H1 (cell line): Measurements from ENCODE around the gene CCDC40. TPM values are rescaled to one million over a fixed set of nuclear protein-coding genes. Genes with fewer than 3 reads are reported as not detected.
A peak's percentile ranks its signal among the peaks of the same experiment; 100 is the strongest.

ENCODE experiments used
- CTCF ChIA-PET: fragments of 300-600 bp; sonication (Branson Sonifier 250); formaldehyde crosslinking; loops from one replicate; lab custom pipeline; 2021; ENCODE audit not compliant: partially characterized antibody; lab: Charles Lee
- POLR2A ChIA-PET: fragments of 300-600 bp; sonication (Branson Sonifier 250); formaldehyde crosslinking; loops from one replicate; lab custom pipeline; 2021; ENCODE audit warnings: inconsistent platforms; ENCODE audit not compliant: partially characterized antibody; lab: Charles Lee
- DNase-seq, 2 experiments: peaks; one replicate each; pipeline versions ENCODE4 v3.0.0 to v3.0.0-alpha.2; 2010 to 2022; ENCODE audit warnings: low spot score in 2 of 2, low read depth in 1 of 2, mixed read lengths in 1 of 2
- FAIRE-seq: peaks from 2 replicates; lab custom pipeline; 2011; peaks lifted over from hg19 to GRCh38; lab: Jason Lieb, UNC
- H2AFZ ChIP-seq: 2 replicates; pipeline ENCODE4 v1.8.1; 2012; ENCODE audit warnings: low read length, inconsistent platforms
- H2AK5ac ChIP-seq: 2 replicates; pipeline ENCODE4 v1.6.1; 2013; ENCODE audit warnings: low read depth, low read length
- H2BK120ac ChIP-seq: replicated peaks from 2 replicates; pipeline ENCODE3; 2013; ENCODE audit warnings: low read depth, low read length, inconsistent platforms
- H2BK12ac ChIP-seq: 2 replicates; pipeline ENCODE4 v1.6.1; 2013; ENCODE audit warnings: low read depth, low read length
- H2BK15ac ChIP-seq: 2 replicates; pipeline ENCODE4 v1.6.1; 2013; ENCODE audit warnings: low read length
- H2BK20ac ChIP-seq: 2 replicates; pipeline ENCODE4 v1.6.1; 2013; ENCODE audit warnings: low read length
- H2BK5ac ChIP-seq: 2 replicates; pipeline ENCODE4 v1.6.1; 2013; ENCODE audit warnings: low read depth, low read length
- H3K14ac ChIP-seq: 2 replicates; pipeline ENCODE4 v1.6.1; 2013; ENCODE audit warnings: inconsistent platforms; ENCODE audit not compliant: insufficient read length
- H3K18ac ChIP-seq: 2 replicates; pipeline ENCODE4 v1.6.1; 2013; ENCODE audit warnings: low read length; ENCODE audit errors: extremely low read depth
- H3K23ac ChIP-seq: 2 replicates; pipeline ENCODE4 v1.6.1; 2013; ENCODE audit warnings: inconsistent platforms; ENCODE audit not compliant: insufficient read length
- H3K23me2 ChIP-seq: 2 replicates; pipeline ENCODE4 v1.6.1; 2013; ENCODE audit warnings: low read depth, low read length
- H3K27ac ChIP-seq: 2 replicates; pipeline ENCODE4 v1.6.1; 2011; ENCODE audit warnings: low read depth, low read length, inconsistent platforms
- H3K27me3 ChIP-seq, 4 experiments: replicated peaks in 1 of 4; 1 replicate in 1 of 4; 2 replicates in 3 of 4; pipeline versions ENCODE4 v1.6.1 to v1.8.1; 2011 to 2013; ENCODE audit warnings: low read length in 3 of 4, mild to moderate bottlenecking in 3 of 4, inconsistent platforms in 2 of 4, mixed read lengths in 2 of 4, moderate library complexity in 1 of 4; ENCODE audit not compliant: control insufficient read depth in 3 of 4, insufficient read depth in 3 of 4; ENCODE audit errors: extremely low read depth in 1 of 4
- H3K36me3 ChIP-seq, 4 experiments: 2 replicates each; pipeline versions ENCODE4 v1.6.1 to v1.8.1; 2011 to 2013; ENCODE audit warnings: mild to moderate bottlenecking in 4 of 4, low read length in 3 of 4, moderate library complexity in 2 of 4, control low read depth in 1 of 4, inconsistent platforms in 1 of 4; ENCODE audit not compliant: insufficient read depth in 4 of 4, control insufficient read depth in 2 of 4
- H3K4ac ChIP-seq: replicated peaks from 2 replicates; pipeline ENCODE3; 2013; ENCODE audit warnings: low read length, low read depth, mixed read lengths, inconsistent platforms; ENCODE audit not compliant: insufficient read length
- H3K4me1 ChIP-seq, 4 experiments: replicated peaks in 1 of 4; 1 replicate in 1 of 4; 2 replicates in 3 of 4; pipeline versions ENCODE4 v1.6.1 to v1.8.1; 2011 to 2013; ENCODE audit warnings: low read length in 3 of 4, inconsistent platforms in 2 of 4, mixed read lengths in 1 of 4; ENCODE audit not compliant: insufficient read depth in 4 of 4, control insufficient read depth in 3 of 4
- H3K4me2 ChIP-seq, 2 experiments: 2 replicates each; pipeline versions ENCODE4 v1.6.1 to v1.8.1; 2011 to 2013; ENCODE audit warnings: low read depth in 2 of 2, low read length in 2 of 2, control low read depth in 1 of 2, inconsistent platforms in 1 of 2, mild to moderate bottlenecking in 1 of 2; ENCODE audit not compliant: insufficient read depth in 1 of 2
- H3K4me3 ChIP-seq, 4 experiments: fragments of 200-600, 300-600 bp in 1 of 4; sonication (generic), shearing (Covaris generic), sonication (Bioruptor Twin) in 1 of 4; 2 replicates each; pipeline versions ENCODE4 v1.5.1 to v1.8.1; 2011 to 2016; ENCODE audit warnings: low read length in 4 of 4, low read depth in 3 of 4, control low read depth in 2 of 4, inconsistent platforms in 2 of 4, mild to moderate bottlenecking in 2 of 4, mixed read lengths in 1 of 4, moderate library complexity in 1 of 4; ENCODE audit not compliant: insufficient read depth in 2 of 4; ENCODE audit errors: extremely low read depth in 1 of 4
- H3K56ac ChIP-seq: replicated peaks from 2 replicates; pipeline ENCODE3; 2013; ENCODE audit warnings: low read depth, mild to moderate bottlenecking, mixed read lengths, low read length, inconsistent platforms; ENCODE audit not compliant: insufficient read length
- H3K79me1 ChIP-seq: 2 replicates; pipeline ENCODE4 v1.6.1; 2013; ENCODE audit warnings: low read depth, low read length, control low read depth
- H3K79me2 ChIP-seq, 2 experiments: 2 replicates each; pipeline versions ENCODE4 v1.6.1 to v1.8.1; 2012 to 2013; ENCODE audit warnings: low read length in 2 of 2, mild to moderate bottlenecking in 2 of 2, inconsistent platforms in 1 of 2; ENCODE audit not compliant: insufficient read depth in 2 of 2, control insufficient read depth in 1 of 2
- H3K9ac ChIP-seq, 4 experiments: replicated peaks in 1 of 4; 1 replicate in 1 of 4; 2 replicates in 3 of 4; pipeline versions ENCODE4 v1.6.1 to v1.8.1; 2011 to 2013; ENCODE audit warnings: low read depth in 3 of 4, low read length in 3 of 4, control low read depth in 2 of 4, mild to moderate bottlenecking in 2 of 4, moderate library complexity in 2 of 4, inconsistent platforms in 1 of 4; ENCODE audit errors: extremely low read depth in 1 of 4
- H3K9me3 ChIP-seq, 2 experiments: 2 replicates each; pipeline versions ENCODE4 v1.6.1 to v1.8.1; 2012 to 2013; ENCODE audit warnings: mild to moderate bottlenecking in 2 of 2, moderate library complexity in 2 of 2, control low read depth in 1 of 2, inconsistent platforms in 1 of 2, low read depth in 1 of 2, low read length in 1 of 2, mixed read lengths in 1 of 2; ENCODE audit not compliant: insufficient read depth in 2 of 2
- H4K20me1 ChIP-seq, 2 experiments: replicated peaks in 1 of 2; 2 replicates each; pipeline versions ENCODE3 to v1.8.1; 2011 to 2013; ENCODE audit warnings: inconsistent platforms in 2 of 2, low read length in 2 of 2, mild to moderate bottlenecking in 1 of 2; ENCODE audit not compliant: insufficient read depth in 2 of 2, control insufficient read depth in 1 of 2
- H4K5ac ChIP-seq: 2 replicates; pipeline ENCODE4 v1.6.1; 2013; ENCODE audit warnings: low read length, low read depth, mixed read lengths, inconsistent platforms; ENCODE audit not compliant: insufficient read length
- H4K8ac ChIP-seq: 2 replicates; pipeline ENCODE4 v1.8.0; 2013; ENCODE audit warnings: mild to moderate bottlenecking, moderate library complexity, low read length, inconsistent platforms; ENCODE audit not compliant: insufficient read depth; ENCODE audit errors: extremely low read depth
- H4K91ac ChIP-seq: replicated peaks from 2 replicates; pipeline ENCODE3; 2013; ENCODE audit warnings: low read length, mixed read lengths, inconsistent platforms; ENCODE audit not compliant: insufficient read length
- CEBPB ChIP-seq: IDR thresholded peaks from 2 replicates; pipeline ENCODE4 v1.6.1; 2012; ENCODE audit warnings: low read depth, low read length
- CHD2 ChIP-seq: IDR thresholded peaks from 2 replicates; pipeline ENCODE4 v1.6.1; 2012; ENCODE audit warnings: low read length, improper control_type of control experiment
- CTBP2 ChIP-seq: IDR thresholded peaks from 2 replicates; pipeline ENCODE4 v1.7.0; 2011; ENCODE audit warnings: borderline replicate concordance, mild to moderate bottlenecking, moderate library complexity, mixed read lengths, low read length; ENCODE audit not compliant: insufficient read depth, insufficient read length
- GABPA ChIP-seq: IDR thresholded peaks from 2 replicates; pipeline ENCODE4 v1.6.1; 2011; ENCODE audit warnings: mild to moderate bottlenecking, low read length, moderate library complexity, borderline replicate concordance; ENCODE audit not compliant: insufficient read depth
- GTF2F1 ChIP-seq: IDR thresholded peaks from 2 replicates; pipeline ENCODE4 v1.6.1; 2012; ENCODE audit warnings: low read depth, low read length, improper control_type of control experiment, borderline replicate concordance
- HDAC6 ChIP-seq: IDR thresholded peaks from one replicate; pipeline ENCODE4 v1.7.1; 2012; ENCODE audit warnings: low read depth, mild to moderate bottlenecking, inconsistent platforms, low read length, moderate library complexity
- JUND ChIP-seq: IDR thresholded peaks from 2 replicates; pipeline ENCODE4 v1.6.1; 2011; ENCODE audit warnings: mild to moderate bottlenecking, improper control_type of control experiment, low read length
- KDM5A ChIP-seq: fragments of 200-600 bp; IDR thresholded peaks from 2 replicates; pipeline ENCODE4 v1.7.1; 2012; ENCODE audit warnings: mild to moderate bottlenecking, low read length, inconsistent platforms, mixed read lengths
- POLR2AphosphoS5 ChIP-seq: IDR thresholded peaks from 2 replicates; pipeline ENCODE4 v1.6.1; 2011; ENCODE audit warnings: low read depth, low read length
- SIRT6 ChIP-seq: IDR thresholded peaks from one replicate; pipeline ENCODE4 v1.7.1; 2012; ENCODE audit warnings: low read length, inconsistent platforms
- SP2 ChIP-seq: IDR thresholded peaks from 2 replicates; pipeline ENCODE4 v1.6.1; 2012; ENCODE audit warnings: mild to moderate bottlenecking, low read length, inconsistent platforms
- ZNF274 ChIP-seq: IDR thresholded peaks from 2 replicates; pipeline ENCODE4 v1.7.0; 2012; ENCODE audit warnings: low read length, borderline replicate concordance; ENCODE audit errors: extremely low read depth
- WGBS, 2 experiments: shearing (Covaris generic) in 1 of 2; methylation state at CpG; one replicate each; pipeline versions ENCODE4 v1.1.6 to v1.1.7; 2013 to 2015; ENCODE audit warnings: low lambda C conversion rate in 2 of 2, mixed read lengths in 2 of 2, inconsistent platforms in 1 of 2, low coverage in 1 of 2, missing lambda C conversion rate in 1 of 2; ENCODE audit not compliant: insufficient replicate concordance in 2 of 2, insufficient coverage in 1 of 2, insufficient read length in 1 of 2; ENCODE audit errors: extremely low coverage in 1 of 2, missing lambda C conversion rate in 1 of 2; 5-methylcytosine and 5-hydroxymethylcytosine counted together
- polyA plus RNA-seq, 7 experiments: library from polyadenylated mRNA; depleted of rRNA in 3 of 7; stranded (reverse) in 5 of 7; unstranded in 2 of 7; fragments of >200 nt in 5 of 7; fragments of 200-250 nt in 2 of 7; gene quantifications; 1 replicate in 5 of 7; 2 replicates in 1 of 7; 4 replicates in 1 of 7; pipeline versions ENCODE4 v1.2.1 to v1.2.3, GENCODE V29; 2011 to 2013; ENCODE audit warnings: missing spikeins in 2 of 7, mixed read lengths in 2 of 7
- total RNA-seq: library from RNA; stranded (reverse); fragmentation: NEBNext Ultra II Directional; extraction: Animal tissue kit (Norgen Biotek cat#: 25700); gene quantifications from 2 replicates; pipeline ENCODE4 v1.2.1, GENCODE V29; 2021

CCDC40 gene
- total and polyA plus RNA-seq, 2 of the 8 experiments (the other 6 are each of a cell fraction or from before 2014, with no cell fraction given) = 4.1 to 11.5 TPM

- H3K4me1 ChIP-seq = peaks cover 0 to 4% (median 0%) of the 10 kb centered on the region in 4 experiments; a peak in 5 of 7 replicates
- H3K9ac ChIP-seq = peak overlapping the region in 1 of 4 experiments; percentile 17; a peak in 1 of 7 replicates
- H3K56ac ChIP-seq = no peak overlapping the region
- no peak for DNase-seq
- no peak overlapping the region for H4K91ac ChIP-seq
- H3K79me1 ChIP-seq = peaks cover 15% of the 10 kb centered on the region
- ChIA-PET POLR2A (no interaction called here), CTCF (interaction anchor here (0.6 kb wide), 1 partner anchor 11 kb away, joined by 3 read pairs; no protein-coding TSS in a partner anchor)
- no peak overlapping the region for H2BK120ac ChIP-seq
- H3K18ac ChIP-seq = 0 out of 2 replicates have a peak overlapping the region, but pooled peaks have one; percentile 34
- no peaks in the 10 kb centered on the region for H3K27me3 ChIP-seq
- no peak overlapping the region for H2BK20ac ChIP-seq
- H3K4ac ChIP-seq = no peak overlapping the region
- H4K5ac ChIP-seq = no peak overlapping the region
- H3K36me3 ChIP-seq = peaks cover 0 to 20% (median 13%) of the 10 kb centered on the region in 4 experiments; a peak in 4 of 8 replicates
- no peaks in the 10 kb centered on the region; a peak in 1 of 4 replicates for H3K9me3 ChIP-seq
- H3K23ac ChIP-seq = no peak overlapping the region
- WGBS, 2 experiments = 86% methylated on average over 29 of the region's 33 CpGs; no CpG with 5 or more reads in 1 of the 2 experiments
- H3K4me3 ChIP-seq = no peak overlapping the region
- H4K8ac ChIP-seq = no peak overlapping the region
- H2BK5ac ChIP-seq = peak overlapping the region; percentile 35; the same call in 1 of the 2 replicates
- FAIRE-seq = no peak
- H3K79me2 ChIP-seq = peaks cover 0 to 24% of the 10 kb centered on the region in 2 experiments; a peak in 2 of 4 replicates
- H3K4me2 ChIP-seq = 0 out of 4 replicates have a peak overlapping the region, but pooled peaks of 1 of the 2 experiments have one; percentile 13
- H3K27ac ChIP-seq = peak overlapping the region; percentile 25; the same call in 1 of the 2 replicates
- H2BK12ac ChIP-seq = no peak overlapping the region
- TF ChIP-seq CHD2 (no peak), JUND (no peak), ZNF274 (no peak), KDM5A (no peak), HDAC6 (no peak), CEBPB (no peak), GABPA (no peak), SP2 (no peak), SIRT6 (no peak), POLR2AphosphoS5 (no peak), GTF2F1 (no peak), CTBP2 (no peak)
- H2AFZ ChIP-seq = no peak overlapping the region
- H3K14ac ChIP-seq = no peak overlapping the region
- H2BK15ac ChIP-seq = no peak overlapping the region
- no peak overlapping the region for H2AK5ac ChIP-seq
- H3K23me2 ChIP-seq = no peaks in the 10 kb centered on the region
- peaks cover 7 to 18% of the 10 kb centered on the region in 2 experiments for H4K20me1 ChIP-seq
Observed at GRCh38 chr17:80012765-80013741, 23.4 kb upstream of the CCDC40 start.
